ENCODE data around the gene GPR150. TPM values are rescaled to one million over a fixed set of nuclear protein-coding genes. Genes with fewer than 3 reads are reported as not detected.

Gene GPR150
- total and polyA plus RNA-seq, 12 donors, result 0.03 to 0.74 (median 0.30) TPM

- no peak for DNase-seq
- WGBS, 4 donors, result 80 to 93% (median 90%) methylated on average over 2 of the region's 2 CpGs
- H3K4me1 ChIP-seq (replicated peaks in 1 of 2), result peaks cover 7% of the 10 kb centered on the region in 2 donors
- TF ChIP-seq POLR2A (IDR thresholded peaks at IDR 0.05) (no peak), CTCF (IDR thresholded peaks at IDR 0.05) (no peak)
- no peaks in the 10 kb centered on the region for H3K36me3 ChIP-seq (replicated peaks in 1 of 2)
- intact Hi-C loops (cut with DNase I), result loop anchor here (5.0 to 10.0 kb wide), 3 partner anchors 72 to 175 kb away; partner anchors contain the start of gene RHOBTB3 (in 1 of the 2)
- no peak overlapping the region for H3K4me3 ChIP-seq
- H3K27ac ChIP-seq, result no peak overlapping the region
- no peaks in the 10 kb centered on the region for H3K9me3 ChIP-seq (replicated peaks in 1 of 3)
- no peaks in the 10 kb centered on the region for H3K27me3 ChIP-seq
Observed at GRCh38 chr5:95660060-95660459, 40.2 kb downstream of the GPR150 start.

GRCh38 chr5:95662946-95663345 lies 43.1 kb downstream of the GPR150 start:
- Histone ChIP-seq H3K27me3 (no peaks in the 10 kb centered on the region), H3K27ac (no peak overlapping the region), H3K36me3 (replicated peaks in 1 of 2) (no peaks in the 10 kb centered on the region), H3K9me3 (replicated peaks in 1 of 3) (no peaks in the 10 kb centered on the region), H3K4me1 (replicated peaks in 1 of 2) (peaks cover 0 to 7% of the 10 kb centered on the region in 2 donors), H3K4me3 (no peak overlapping the region)
- intact Hi-C loops (cut with DNase I), result loop anchor here (5.0 to 10.0 kb wide), 3 partner anchors 69 to 172 kb away; partner anchors contain the start of gene RHOBTB3 (in 1 of the 2)
- DNase-seq, result no peak
- no peak for TF ChIP-seq POLR2A (IDR thresholded peaks at IDR 0.05)
- no peak for TF ChIP-seq CTCF (IDR thresholded peaks at IDR 0.05)

GRCh38 chr5:95664204-95664786 lies 44.4 kb downstream of the GPR150 start:
- H3K36me3 ChIP-seq (replicated peaks in 1 of 2), result no peaks in the 10 kb centered on the region
- H3K27me3 ChIP-seq, result no peaks in the 10 kb centered on the region
- WGBS, 4 donors, result 5 to 8% (median 8%) methylated on average over 3 of the region's 3 CpGs
- TF ChIP-seq CTCF (IDR thresholded peaks at IDR 0.05) (peak; percentile 70 to 91 (median 88)), POLR2A (IDR thresholded peaks at IDR 0.05) (no peak)
- peaks cover 0 to 14% of the 10 kb centered on the region in 2 donors for H3K4me1 ChIP-seq (replicated peaks in 1 of 2)
- no peak overlapping the region for H3K4me3 ChIP-seq
- intact Hi-C loops (cut with DNase I), result loop anchor here (5.0 to 10.0 kb wide), 3 partner anchors 68 to 171 kb away; partner anchors contain the start of gene RHOBTB3 (in 1 of the 2)
- H3K9me3 ChIP-seq (replicated peaks in 1 of 3), result no peaks in the 10 kb centered on the region
- H3K27ac ChIP-seq, result peak overlapping the region in 1 of 5 donors; percentile 22
- DNase-seq, result peak in 4 of 7 donors; percentile 19 to 61 (median 52)

- no peaks in the 10 kb centered on the region for H3K36me3 ChIP-seq (replicated peaks in 1 of 2)
- H3K27me3 ChIP-seq, result no peaks in the 10 kb centered on the region
- peaks cover 5 to 24% of the 10 kb centered on the region in 2 donors for H3K4me1 ChIP-seq (replicated peaks in 1 of 2)
- no peak for TF ChIP-seq POLR2A (IDR thresholded peaks at IDR 0.05)
- intact Hi-C loops (cut with DNase I), result loop anchor here in 1 of 2 donors (10.0 kb wide), 2 partner anchors 98 to 168 kb away; no protein-coding TSS in a partner anchor
- 64 to 77% (median 70%) methylated on average over 4 of the region's 4 CpGs for WGBS, 4 donors
- H3K9me3 ChIP-seq (replicated peaks in 1 of 3), result no peaks in the 10 kb centered on the region
- no peak overlapping the region for H3K4me3 ChIP-seq
- H3K27ac ChIP-seq, result no peak overlapping the region
- DNase-seq, result no peak
Observed at GRCh38 chr5:95667061-95667618, 47.3 kb downstream of the GPR150 start.

All from adrenal gland (tissue), 12 donors.